Endothelial cell of umbilical vein (primary cell): ENCODE data around the gene TYW5. TPM values are rescaled to one million over a fixed set of nuclear protein-coding genes. Genes with fewer than 3 reads are reported as not detected.

Source experiments
- BruUV-seq: library from RNA; stranded (reverse); fragments of 400-500 nt; replicated peaks from 2 replicates; lab custom pipeline; 2021; lab: Mats Ljungman, UMichigan
- CTCF ChIA-PET: fragments of 300-600, 350-600 bp; sonication (Branson Sonifier 250); formaldehyde crosslinking; loops from one replicate; lab custom pipeline; 2021; ENCODE audit warnings: antibody characterized with exemption, inconsistent platforms; lab: Charles Lee
- POLR2A ChIA-PET: fragments of 300-600, 350-600 bp; sonication (Branson Sonifier 250); formaldehyde crosslinking; loops from one replicate; lab custom pipeline; 2021; ENCODE audit warnings: antibody characterized with exemption, inconsistent platforms; lab: Charles Lee
- DNase-seq: peaks from one replicate; pipeline ENCODE4 v3.0.0-alpha.2; 2011; ENCODE audit warnings: low read depth, low spot score
- FAIRE-seq: peaks from 2 replicates; lab custom pipeline; 2011; peaks lifted over from hg19 to GRCh38; lab: Jason Lieb, UNC
- H2AFZ ChIP-seq: 2 replicates; pipeline ENCODE4 v1.6.0; 2012; ENCODE audit warnings: low read depth, low read length, control low read depth, inconsistent platforms
- H3K27ac ChIP-seq: 2 replicates; pipeline ENCODE4 v1.5.1; 2011; ENCODE audit warnings: low read depth, mild to moderate bottlenecking, control low read depth, low read length, moderate library complexity; ENCODE audit not compliant: insufficient read depth
- H3K27me3 ChIP-seq, 2 experiments: 2 replicates each; pipeline versions ENCODE4 v1.6.0 to v1.6.1; 2011; ENCODE audit warnings: low read length in 2 of 2, mixed read lengths in 1 of 2; ENCODE audit not compliant: control insufficient read depth in 2 of 2, insufficient read depth in 2 of 2
- H3K36me3 ChIP-seq, 2 experiments: 2 replicates in 1 of 2; 3 replicates in 1 of 2; pipeline ENCODE4 v1.5.1; 2011; ENCODE audit warnings: low read length in 2 of 2, mild to moderate bottlenecking in 1 of 2, moderate library complexity in 1 of 2; ENCODE audit not compliant: control insufficient read depth in 2 of 2, insufficient read depth in 2 of 2; ENCODE audit errors: extremely low read depth in 1 of 2
- H3K4me1 ChIP-seq: 3 replicates; pipeline ENCODE4 v1.5.1; 2011; ENCODE audit warnings: mild to moderate bottlenecking, low read length; ENCODE audit not compliant: control insufficient read depth, insufficient read depth; ENCODE audit errors: extremely low read depth
- H3K4me2 ChIP-seq: 2 replicates; pipeline ENCODE4 v1.6.1; 2011; ENCODE audit warnings: low read length, control low read depth, mixed read lengths; ENCODE audit not compliant: insufficient read depth
- H3K4me3 ChIP-seq, 3 experiments: fragments of 200-600 bp in 1 of 3; sonication (generic), shearing (Covaris generic) in 1 of 3; replicated peaks in 1 of 3; 2 replicates each; pipeline ENCODE4 v1.5.1; 2011 to 2016; ENCODE audit warnings: control low read depth in 3 of 3, low read length in 3 of 3, mild to moderate bottlenecking in 2 of 3, inconsistent platforms in 1 of 3, low read depth in 1 of 3, moderate library complexity in 1 of 3; ENCODE audit not compliant: insufficient read depth in 1 of 3
- H3K79me2 ChIP-seq: 2 replicates; pipeline ENCODE4 v1.6.0; 2012; ENCODE audit warnings: low read length, inconsistent platforms; ENCODE audit not compliant: control insufficient read depth, insufficient read depth
- H3K9ac ChIP-seq: replicated peaks from 2 replicates; pipeline ENCODE3; 2011; ENCODE audit warnings: low read length, control low read depth; ENCODE audit not compliant: insufficient read depth; ENCODE audit errors: extremely low read depth
- H3K9me1 ChIP-seq: replicated peaks from 3 replicates; pipeline ENCODE4 v1.6.0; 2011; ENCODE audit warnings: mild to moderate bottlenecking, low read length; ENCODE audit not compliant: control insufficient read depth, insufficient read depth; ENCODE audit errors: extremely low read depth
- H3K9me3 ChIP-seq: replicated peaks from 2 replicates; pipeline ENCODE4 v1.5.1; 2012; ENCODE audit warnings: low read length, inconsistent platforms; ENCODE audit not compliant: control insufficient read depth, insufficient read depth
- H4K20me1 ChIP-seq: replicated peaks from 2 replicates; pipeline ENCODE3; 2011; ENCODE audit warnings: mild to moderate bottlenecking, low read length; ENCODE audit not compliant: control insufficient read depth, insufficient read depth; ENCODE audit errors: extremely low read depth
- FOS ChIP-seq: IDR thresholded peaks from 2 replicates; pipeline ENCODE4 v1.6.1; 2011; ENCODE audit warnings: mild to moderate bottlenecking, low read length, moderate library complexity, borderline replicate concordance; ENCODE audit not compliant: insufficient read depth
- GATA2 ChIP-seq: IDR thresholded peaks from 2 replicates; pipeline ENCODE4 v1.7.0; 2011; ENCODE audit warnings: low read depth, mild to moderate bottlenecking, moderate library complexity, mixed read lengths, low read length; ENCODE audit not compliant: insufficient read length, insufficient read depth
- JUN ChIP-seq: IDR thresholded peaks from 2 replicates; pipeline ENCODE4 v1.6.1; 2011; ENCODE audit warnings: borderline replicate concordance, low read depth; ENCODE audit not compliant: insufficient read length, insufficient read depth
- MYC ChIP-seq: IDR thresholded peaks from one replicate; pipeline ENCODE4 v1.6.1; 2011; ENCODE audit warnings: mild to moderate bottlenecking, low read depth, low read length
- POLR2A ChIP-seq: IDR thresholded peaks from 2 replicates; pipeline ENCODE4 v1.6.1; 2012; ENCODE audit warnings: low read depth, mild to moderate bottlenecking, control low read depth, low read length
- POLR2AphosphoS5 ChIP-seq: IDR thresholded peaks from 2 replicates; pipeline ENCODE4 v1.6.1; 2012; ENCODE audit warnings: low read depth, mild to moderate bottlenecking, control low read depth, low read length, moderate library complexity; ENCODE audit not compliant: insufficient read depth
- dilution Hi-C: fragments of 300-500 bp; cut with MboI; formaldehyde crosslinking; loops from one replicate; pipeline ENCODE4 v1.15.0; 2019; ENCODE audit warnings: low sequenced_read_pairs; ENCODE audit not compliant: extremely low pct_ligation_motif_present
- intact Hi-C: fragments of 100-400 bp; cut with micrococcal nuclease; formaldehyde crosslinking; loops from one replicate; pipeline ENCODE4 v1.10.0; 2022
- polyA plus RNA-seq, 4 experiments: library from polyadenylated mRNA; depleted of rRNA in 3 of 4; stranded (reverse) in 3 of 4; unstranded in 1 of 4; fragments of >200 nt; gene quantifications; 2 replicates each; pipeline versions ENCODE4 v1.2.1 to v1.2.3, GENCODE V29; 2011 to 2012; ENCODE audit warnings: missing spikeins in 1 of 4
- total RNA-seq: library from RNA; stranded (reverse); gene quantifications from 2 replicates; pipeline ENCODE4 v1.2.3, GENCODE V29; 2021
- TF ChIP-seq, protein P1 (sequence below), 2 donors: IDR thresholded peaks; 1 replicate in 1 of 2; 2 replicates in 1 of 2; pipeline ENCODE4 v1.5.1; 2011; ENCODE audit warnings: low read length in 2 of 2, mild to moderate bottlenecking in 2 of 2, moderate library complexity in 2 of 2, control low read depth in 1 of 2, inconsistent platforms in 1 of 2, low read depth in 1 of 2; ENCODE audit not compliant: insufficient read depth in 1 of 2; ENCODE audit errors: extremely low read depth in 1 of 2

The TYW5 gene
- total and polyA plus RNA-seq, 2 donors (not counting 3 experiments of a cell fraction or from before 2014, with no cell fraction given), result 2.6 to 8.9 TPM

GRCh38 chr2:199943373-199943772 is 11.9 kb downstream of the TYW5 start:
- TF ChIP-seq JUN (no peak), FOS (no peak), POLR2A (no peak)
- CTCF ChIA-PET, result interaction anchor here (1.2 kb wide), 1 partner anchor 10 kb away, joined by 3 read pairs; no protein-coding TSS in a partner anchor
- no peak overlapping the region for H3K4me2 ChIP-seq
- dilution Hi-C loops (no loop called here), intact Hi-C loops (no loop called here)
- H3K4me3 ChIP-seq, result no peak overlapping the region
- no peaks in the 10 kb centered on the region for H3K9me1 ChIP-seq
- H3K9ac ChIP-seq, result no peak overlapping the region
- no peaks in the 10 kb centered on the region for H4K20me1 ChIP-seq
- no peak overlapping the region for H3K27ac ChIP-seq
- DNase-seq, result no peak
- FAIRE-seq, result no peak
- no peaks in the 10 kb centered on the region for H3K79me2 ChIP-seq
- no peak overlapping the region for H2AFZ ChIP-seq
- no peaks in the 10 kb centered on the region for H3K4me1 ChIP-seq
- POLR2A ChIA-PET, result no interaction called here
- no peaks in the 10 kb centered on the region for H3K9me3 ChIP-seq
- peaks cover 6 to 13% of the 10 kb centered on the region in 2 experiments for H3K36me3 ChIP-seq
- BruUV-seq, result no TSS peak
- no peaks in the 10 kb centered on the region for H3K27me3 ChIP-seq

GRCh38 chr2:199940373-199940772 is 14.9 kb downstream of the TYW5 start:
- no peak overlapping the region for H3K9ac ChIP-seq
- FAIRE-seq (no peak), DNase-seq (peak; percentile 31)
- intact Hi-C loops, result loop anchor here (1.0 kb wide), 1 partner anchor 89 kb away; the partner anchor contains the start of gene FTCDNL1
- no peaks in the 10 kb centered on the region for H3K9me1 ChIP-seq
- H3K27ac ChIP-seq, result no peak overlapping the region
- CTCF ChIA-PET, result interaction anchor here (0.7 to 1.6 kb wide), 6 partner anchors 10 to 1631 kb away, joined by 3 to 6 read pairs (median 4); no protein-coding TSS in a partner anchor
- dilution Hi-C loops, result no loop called here
- H2AFZ ChIP-seq, result no peak overlapping the region
- no peaks in the 10 kb centered on the region for H3K27me3 ChIP-seq
- no peak overlapping the region for H3K4me2 ChIP-seq
- no peak overlapping the region for H3K4me3 ChIP-seq
- no peaks in the 10 kb centered on the region for H3K79me2 ChIP-seq
- POLR2A ChIA-PET, result no interaction called here
- no peaks in the 10 kb centered on the region for H3K9me3 ChIP-seq
- no peaks in the 10 kb centered on the region for H4K20me1 ChIP-seq
- TF ChIP-seq GATA2 (no peak), POLR2AphosphoS5 (no peak), MYC (no peak)
- TF ChIP-seq, protein P1, sequence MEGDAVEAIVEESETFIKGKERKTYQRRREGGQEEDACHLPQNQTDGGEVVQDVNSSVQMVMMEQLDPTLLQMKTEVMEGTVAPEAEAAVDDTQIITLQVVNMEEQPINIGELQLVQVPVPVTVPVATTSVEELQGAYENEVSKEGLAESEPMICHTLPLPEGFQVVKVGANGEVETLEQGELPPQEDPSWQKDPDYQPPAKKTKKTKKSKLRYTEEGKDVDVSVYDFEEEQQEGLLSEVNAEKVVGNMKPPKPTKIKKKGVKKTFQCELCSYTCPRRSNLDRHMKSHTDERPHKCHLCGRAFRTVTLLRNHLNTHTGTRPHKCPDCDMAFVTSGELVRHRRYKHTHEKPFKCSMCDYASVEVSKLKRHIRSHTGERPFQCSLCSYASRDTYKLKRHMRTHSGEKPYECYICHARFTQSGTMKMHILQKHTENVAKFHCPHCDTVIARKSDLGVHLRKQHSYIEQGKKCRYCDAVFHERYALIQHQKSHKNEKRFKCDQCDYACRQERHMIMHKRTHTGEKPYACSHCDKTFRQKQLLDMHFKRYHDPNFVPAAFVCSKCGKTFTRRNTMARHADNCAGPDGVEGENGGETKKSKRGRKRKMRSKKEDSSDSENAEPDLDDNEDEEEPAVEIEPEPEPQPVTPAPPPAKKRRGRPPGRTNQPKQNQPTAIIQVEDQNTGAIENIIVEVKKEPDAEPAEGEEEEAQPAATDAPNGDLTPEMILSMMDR (IDR thresholded peaks at IDR 0.05; ENCODE audit: extremely low read depth in 1 of 2, insufficient read depth in 1 of 2, low read depth in 1 of 2, low read length in 2 of 2), result peak in 1 of 2 donors; percentile 14
- BruUV-seq, result no TSS peak
- H3K36me3 ChIP-seq, result peaks cover 5 to 7% of the 10 kb centered on the region in 2 experiments
- H3K4me1 ChIP-seq, result no peaks in the 10 kb centered on the region
